A172 (cell line): ENCODE measurements around the gene GAS6. TPM values are rescaled to one million over a fixed set of nuclear protein-coding genes. Genes with fewer than 3 reads are reported as not detected.

Experiments
- DNase-seq: peaks from one replicate; pipeline ENCODE4 v3.0.0-alpha.2; 2015; ENCODE audit warnings: low spot score
- total RNA-seq: library from RNA; depleted of rRNA; stranded (reverse); fragments of >200 nt; shearing (Covaris generic); gene quantifications from 2 replicates; pipeline ENCODE4 v1.2.3, GENCODE V29; 2014

Gene GAS6
- total RNA-seq, 1 experiment from 2014 or later = 30.7 TPM

- DNase-seq = no peak
Observed at GRCh38 chr13:113887700-113888201, 23.9 kb upstream of the GAS6 start.

DNA sequence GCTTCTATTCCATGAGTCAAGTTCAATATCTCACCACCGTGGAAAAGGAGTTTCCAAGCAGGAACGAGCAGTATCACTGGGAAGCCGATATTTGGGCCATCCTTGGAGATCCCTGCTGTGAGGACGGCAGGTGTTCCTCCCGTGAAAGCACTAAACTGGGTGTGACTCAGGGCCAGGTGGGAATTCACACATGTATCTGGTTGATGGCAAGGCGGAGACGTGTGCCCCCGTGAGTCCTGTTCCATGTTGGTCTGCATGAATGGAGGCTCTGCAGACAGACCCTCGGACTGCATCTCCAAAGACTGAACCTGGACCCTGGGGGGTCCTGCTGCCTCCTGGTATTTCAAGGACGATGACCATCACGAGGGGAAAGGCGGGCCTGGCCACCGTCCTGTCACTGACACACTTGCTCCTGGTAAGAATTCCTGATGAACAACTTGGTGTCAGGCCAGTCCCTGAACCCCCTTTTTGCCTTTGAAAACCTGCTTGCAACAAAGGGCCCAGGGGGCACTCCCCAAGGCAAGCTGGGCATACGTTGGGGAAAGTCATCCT, 22.8 kb upstream of the GAS6 start:
- DNase-seq = no peak

DNA sequence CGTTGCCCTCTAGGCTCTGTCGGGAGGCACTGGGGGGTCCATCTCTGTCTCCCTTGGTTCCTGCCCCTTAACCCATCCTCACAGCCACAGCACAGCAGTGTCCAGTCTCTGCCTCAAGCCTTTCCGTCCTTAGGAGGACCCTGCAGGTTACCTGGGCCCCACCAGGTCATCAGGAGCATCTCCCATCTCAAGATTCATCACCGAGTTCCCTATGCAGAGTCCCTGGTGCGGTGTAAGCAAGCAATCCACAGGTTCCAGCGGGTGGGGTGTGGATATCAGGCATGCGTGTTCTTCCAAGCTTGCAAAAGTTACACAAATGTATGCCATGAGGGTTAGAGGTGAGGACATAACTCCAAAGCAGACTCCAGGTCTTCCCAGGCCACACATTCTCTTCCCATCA, 20.9 kb upstream of the GAS6 start:
- no peak for DNase-seq

DNA sequence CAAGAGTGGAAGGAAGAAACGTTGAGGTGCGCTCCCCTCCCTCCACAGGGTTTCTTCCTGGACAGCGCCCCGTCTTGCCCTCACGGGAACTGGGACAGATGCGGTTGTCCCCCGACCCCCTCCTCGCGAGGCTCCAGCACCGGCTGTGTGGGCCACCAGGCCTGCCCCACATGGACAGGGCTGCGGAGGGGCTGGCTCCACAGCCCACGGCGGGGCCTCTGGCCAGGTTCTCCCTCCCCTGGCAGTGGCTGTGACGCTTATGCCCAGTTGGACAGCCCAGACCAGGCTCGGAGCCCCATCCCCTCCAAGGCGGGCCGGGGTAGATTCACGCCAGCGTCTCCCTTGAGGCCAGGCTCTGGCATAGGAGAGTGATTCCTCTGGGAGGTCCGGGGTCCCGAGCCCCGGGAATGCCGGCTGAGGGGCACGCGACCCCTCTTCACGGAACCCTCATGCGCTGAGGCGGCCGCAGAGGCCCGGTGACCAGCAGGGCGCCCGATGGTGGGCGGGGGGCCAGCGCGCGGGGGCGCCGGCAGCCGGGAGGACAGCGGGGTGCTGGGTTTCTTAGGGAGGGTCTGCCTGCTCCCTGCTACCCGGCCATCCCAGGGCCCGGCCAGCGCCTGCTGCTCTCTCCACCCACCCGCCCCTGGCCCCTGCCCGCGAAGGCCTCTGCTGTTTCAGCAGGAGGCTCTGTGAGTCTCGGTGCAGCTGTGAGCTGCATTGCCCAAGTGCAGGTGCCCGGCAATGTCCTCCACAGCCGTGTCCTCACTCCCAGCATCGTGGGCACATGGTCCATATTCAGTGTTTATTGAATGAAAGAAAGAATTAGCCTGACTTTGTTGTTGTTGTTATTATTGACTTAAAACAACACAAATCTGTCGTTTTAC, 20.3 kb upstream of the GAS6 start:
- DNase-seq = no peak

GRCh38 chr13:113883314-113883811, 19.5 kb upstream of the GAS6 start:
- no peak for DNase-seq

GRCh38 chr13:113882716-113883115, 18.8 kb upstream of the GAS6 start:
- DNase-seq = no peak

GRCh38 chr13:113882267-113882630, 18.4 kb upstream of the GAS6 start:
- no peak for DNase-seq

DNA sequence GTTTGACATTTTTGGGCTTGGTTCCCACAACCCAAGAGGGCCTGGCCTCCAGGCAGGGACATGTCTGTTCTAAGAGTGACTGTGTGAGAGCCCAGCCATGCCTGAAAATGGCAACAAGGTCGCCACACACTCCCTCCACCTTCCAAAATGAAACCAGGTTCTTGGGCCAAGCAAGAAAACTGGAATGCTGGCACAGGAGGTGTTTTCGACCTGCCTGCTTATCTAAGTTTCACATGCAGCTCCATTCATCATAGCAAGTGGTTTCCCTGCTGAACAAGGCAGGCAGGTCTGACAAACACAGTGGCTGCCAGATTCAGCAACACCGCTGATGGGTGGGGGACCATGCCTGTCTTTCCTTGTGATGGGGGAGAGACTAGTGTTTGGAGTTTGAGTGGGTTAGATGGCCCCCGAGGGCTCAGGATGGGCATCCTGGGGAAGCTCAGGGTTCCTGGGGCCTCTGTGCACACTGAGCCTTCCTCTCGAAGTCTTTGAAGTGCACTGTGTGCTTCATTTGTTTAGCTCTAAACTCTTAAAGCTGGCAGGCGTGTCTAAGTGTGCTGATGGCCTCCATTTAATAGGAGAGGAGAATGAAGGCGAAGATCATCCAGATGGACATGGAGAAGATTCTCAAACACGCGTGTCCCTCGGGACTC, 17.9 kb upstream of the GAS6 start:
- DNase-seq = no peak

GRCh38 chr13:113880651-113881611, 17.1 kb upstream of the GAS6 start:
- DNase-seq = peak; percentile 56

- no peak for DNase-seq
Observed at GRCh38 chr13:113879494-113880360, 15.9 kb upstream of the GAS6 start.

- DNase-seq = no peak
Observed at GRCh38 chr13:113879017-113879416, 15.1 kb upstream of the GAS6 start.

GRCh38 chr13:113877149-113877990, 13.5 kb upstream of the GAS6 start:
- DNase-seq = no peak

DNA sequence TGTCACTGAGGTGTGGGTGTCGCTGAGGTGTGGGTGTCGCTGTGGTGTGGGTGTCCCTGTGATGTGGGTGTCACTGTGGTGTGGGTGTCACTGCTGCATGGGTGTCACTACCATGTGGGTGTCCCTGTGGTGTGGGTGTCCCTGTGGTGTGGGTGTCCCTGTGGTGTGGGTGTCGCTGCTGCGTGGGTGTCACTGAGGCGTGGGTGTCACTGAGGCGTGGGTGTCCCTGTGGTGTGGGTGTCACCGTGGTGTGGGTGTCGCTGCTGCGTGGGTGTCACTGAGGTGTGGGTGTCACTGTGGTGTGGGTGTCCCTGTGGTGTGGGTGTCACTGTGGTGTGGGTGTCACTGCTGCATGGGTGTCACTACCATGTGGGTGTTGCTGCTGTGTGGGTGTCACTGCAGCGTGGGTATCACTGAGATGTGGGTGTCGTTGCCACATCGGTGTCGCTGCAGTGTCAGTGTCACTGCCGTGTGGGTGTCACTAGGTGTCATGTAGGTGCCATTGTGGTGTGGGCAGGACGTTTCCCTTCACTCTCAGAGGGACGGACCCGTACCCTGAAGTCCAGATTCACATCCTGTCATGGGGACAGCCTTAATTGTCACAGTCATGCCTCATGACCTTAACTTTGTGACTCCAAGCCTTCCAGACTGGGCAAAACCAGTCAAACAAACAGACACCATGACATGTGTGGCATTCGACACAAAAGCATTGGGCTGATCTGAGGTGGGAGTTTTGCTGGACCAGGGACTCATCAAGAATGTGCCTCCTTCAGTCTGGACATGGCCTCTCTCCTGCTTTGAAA, 12.7 kb upstream of the GAS6 start:
- no peak for DNase-seq

DNA sequence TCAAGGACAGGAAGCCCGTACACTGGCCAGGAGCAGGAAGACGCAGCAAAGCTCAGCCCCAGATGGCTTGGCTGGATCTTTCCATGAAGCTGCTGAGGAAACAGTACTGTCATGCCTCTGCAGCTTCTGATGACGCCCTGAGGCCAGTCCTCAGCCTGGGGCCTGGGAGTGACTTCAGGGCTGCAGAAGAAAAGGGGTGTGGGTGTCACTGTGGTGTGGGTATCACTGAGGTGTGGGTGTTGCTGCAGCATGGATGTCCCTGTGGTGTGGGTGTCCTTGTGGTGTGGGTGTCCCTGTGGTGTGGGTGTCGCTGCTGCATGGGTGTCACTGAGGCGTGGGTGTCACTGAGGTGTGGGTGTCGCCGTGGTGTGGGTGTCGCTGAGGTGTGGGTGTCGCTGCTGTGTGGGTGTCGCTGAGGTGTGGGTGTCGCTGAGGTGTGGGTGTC, 12.0 kb upstream of the GAS6 start:
- DNase-seq = no peak

GRCh38 chr13:113875429-113875815, 11.5 kb upstream of the GAS6 start:
- DNase-seq = no peak

- DNase-seq = no peak
Observed at GRCh38 chr13:113874579-113875428, 10.9 kb upstream of the GAS6 start.

DNA sequence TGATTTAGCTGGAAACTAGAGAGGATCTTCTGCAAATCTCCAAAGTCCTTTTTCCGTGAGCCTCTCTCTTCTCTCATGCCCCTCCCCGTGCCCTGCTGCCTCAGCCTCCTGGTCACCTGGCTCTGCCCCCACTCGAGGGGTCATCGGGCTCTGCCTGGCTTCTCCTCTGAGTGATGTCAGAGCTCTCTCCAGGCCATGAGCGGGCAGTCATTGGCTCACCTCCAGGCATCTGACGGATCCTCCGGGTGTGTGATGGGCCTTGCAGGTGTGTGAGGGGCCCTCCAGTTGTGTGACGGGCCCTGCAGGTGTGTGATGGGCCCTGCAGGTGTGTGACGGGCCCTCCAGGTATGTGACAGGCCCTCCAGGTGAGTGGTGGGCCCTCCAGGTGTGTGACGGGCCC, 10.3 kb upstream of the GAS6 start:
- no peak for DNase-seq

DNA sequence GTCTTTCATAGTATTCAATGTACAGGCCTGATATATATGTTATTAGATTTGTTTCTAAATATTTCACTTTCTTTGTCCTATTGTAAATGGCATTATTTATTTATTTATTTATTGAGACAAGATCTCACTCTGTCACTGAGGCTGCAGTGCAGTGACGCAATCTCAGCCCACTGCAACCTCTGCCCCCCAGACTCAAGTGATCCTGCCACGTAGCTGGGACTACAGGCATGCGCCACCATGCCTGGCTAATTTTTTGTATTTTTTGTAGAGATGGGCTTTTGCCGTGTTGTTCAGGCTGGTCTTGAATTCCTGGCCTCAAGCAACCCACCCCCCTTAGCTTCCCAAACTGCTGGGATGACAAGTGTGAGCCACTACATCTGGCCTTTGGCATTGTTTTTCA, 5.4 kb upstream of the GAS6 start:
- DNase-seq = no peak
